Measurements from ENCODE around the gene NPAS2. TPM values are rescaled to one million over a fixed set of nuclear protein-coding genes. Genes with fewer than 3 reads are reported as not detected.
A peak's percentile ranks its signal among the peaks of the same experiment; 100 is the strongest.

NPAS2 gene
- total RNA-seq, 1 experiment from 2014 or later: 12.3 TPM

GRCh38 chr2:100781009-100781325 is 39.0 kb upstream of the NPAS2 start:
- H3K36me3 Mint-ChIP-seq (ENCODE audit: insufficient read depth, unreplicated experiment): no peaks in the 10 kb centered on the region
- intact Hi-C loops (cut with micrococcal nuclease): loop anchor here (2.0 to 10.0 kb wide), 2 partner anchors 48 to 1266 kb away; no protein-coding TSS in a partner anchor
- H3K4me3 Mint-ChIP-seq (ENCODE audit: unreplicated experiment): no peak overlapping the region
- H3K4me1 Mint-ChIP-seq (ENCODE audit: insufficient read depth, unreplicated experiment): peaks cover 25% of the 10 kb centered on the region
- H3K27me3 Mint-ChIP-seq (ENCODE audit: insufficient read depth, unreplicated experiment): no peaks in the 10 kb centered on the region
- POLR2A ChIA-PET: interaction anchor here (0.9 to 1.0 kb wide), 3 partner anchors 14 to 31 kb away, joined by 3 to 4 read pairs (median 4); no protein-coding TSS in a partner anchor
- CTCF ChIA-PET: interaction anchor here (0.6 to 2.9 kb wide), 6 partner anchors 31 to 223 kb away, joined by 3 to 10 read pairs (median 4); no protein-coding TSS in a partner anchor
- no peak overlapping the region for H3K27ac Mint-ChIP-seq (ENCODE audit: low read depth, unreplicated experiment)
- no TSS peak for BruUV-seq (replicated peaks)
- no peaks in the 10 kb centered on the region for H3K9me3 Mint-ChIP-seq (ENCODE audit: unreplicated experiment)
- DNase-seq (ENCODE audit: unreplicated experiment): no peak
- TF ChIP-seq CTCF (IDR thresholded peaks at IDR 0.05; ENCODE audit: unreplicated experiment): no peak

GRCh38 chr2:100781523-100782379 is 38.2 kb upstream of the NPAS2 start:
- CTCF ChIA-PET: interaction anchor here (0.8 to 2.9 kb wide), 4 partner anchors 24 to 198 kb away, joined by 3 to 10 read pairs (median 4); no protein-coding TSS in a partner anchor
- Mint-ChIP-seq H3K4me3 (ENCODE audit: unreplicated experiment) (no peak overlapping the region), H3K36me3 (ENCODE audit: insufficient read depth, unreplicated experiment) (no peaks in the 10 kb centered on the region), H3K27me3 (ENCODE audit: insufficient read depth, unreplicated experiment) (no peaks in the 10 kb centered on the region), H3K4me1 (ENCODE audit: insufficient read depth, unreplicated experiment) (peaks cover 33% of the 10 kb centered on the region), H3K9me3 (ENCODE audit: unreplicated experiment) (no peaks in the 10 kb centered on the region), H3K27ac (ENCODE audit: low read depth, unreplicated experiment) (peak overlapping the region; percentile 76)
- intact Hi-C loops (cut with micrococcal nuclease): loop anchor here (2.0 to 10.0 kb wide), 2 partner anchors 49 to 1267 kb away; no protein-coding TSS in a partner anchor
- POLR2A ChIA-PET: interaction anchor here (0.7 to 0.9 kb wide), 4 partner anchors 7 to 222 kb away, joined by 3 to 5 read pairs (median 4); no protein-coding TSS in a partner anchor
- no peak for DNase-seq (ENCODE audit: unreplicated experiment)
- no peak for TF ChIP-seq CTCF (IDR thresholded peaks at IDR 0.05; ENCODE audit: unreplicated experiment)
- BruUV-seq (replicated peaks): no TSS peak

- no TSS peak for BruUV-seq (replicated peaks)
- Mint-ChIP-seq H3K27me3 (ENCODE audit: insufficient read depth, unreplicated experiment) (no peaks in the 10 kb centered on the region), H3K4me3 (ENCODE audit: unreplicated experiment) (no peak overlapping the region), H3K27ac (ENCODE audit: low read depth, unreplicated experiment) (no peak overlapping the region), H3K9me3 (ENCODE audit: unreplicated experiment) (no peaks in the 10 kb centered on the region), H3K4me1 (ENCODE audit: insufficient read depth, unreplicated experiment) (peaks cover 39% of the 10 kb centered on the region), H3K36me3 (ENCODE audit: insufficient read depth, unreplicated experiment) (no peaks in the 10 kb centered on the region)
- DNase-seq (ENCODE audit: unreplicated experiment): no peak
- ChIA-PET CTCF (interaction anchor here (0.8 to 2.9 kb wide), 2 partner anchors 25 to 52 kb away, joined by 4 to 10 read pairs; no protein-coding TSS in a partner anchor), POLR2A (interaction anchor here (0.7 to 0.9 kb wide), 2 partner anchors 8 to 221 kb away, joined by 4 to 5 read pairs; no protein-coding TSS in a partner anchor)
- TF ChIP-seq CTCF (IDR thresholded peaks at IDR 0.05; ENCODE audit: unreplicated experiment): no peak
- intact Hi-C loops (cut with micrococcal nuclease): loop anchor here (10.0 kb wide), 1 partner anchor 1268 kb away; no protein-coding TSS in a partner anchor
These were observed 37.5 kb upstream of the NPAS2 start for GRCh38 chr2:100782380-100782878.

GRCh38 chr2:100783987-100784386 is 36.0 kb upstream of the NPAS2 start:
- Mint-ChIP-seq H3K36me3 (ENCODE audit: insufficient read depth, unreplicated experiment) (no peaks in the 10 kb centered on the region), H3K27me3 (ENCODE audit: insufficient read depth, unreplicated experiment) (no peaks in the 10 kb centered on the region), H3K4me1 (ENCODE audit: insufficient read depth, unreplicated experiment) (peaks cover 39% of the 10 kb centered on the region), H3K27ac (ENCODE audit: low read depth, unreplicated experiment) (no peak overlapping the region), H3K9me3 (ENCODE audit: unreplicated experiment) (no peaks in the 10 kb centered on the region), H3K4me3 (ENCODE audit: unreplicated experiment) (no peak overlapping the region)
- BruUV-seq (replicated peaks): no TSS peak
- CTCF ChIA-PET: no interaction called here
- POLR2A ChIA-PET: no interaction called here
- no peak for TF ChIP-seq CTCF (IDR thresholded peaks at IDR 0.05; ENCODE audit: unreplicated experiment)
- no peak for DNase-seq (ENCODE audit: unreplicated experiment)
- intact Hi-C loops (cut with micrococcal nuclease): loop anchor here (10.0 kb wide), 1 partner anchor 1269 kb away; no protein-coding TSS in a partner anchor

Measured in MCF 10A (cell line).